GM12892 (cell line): ENCODE data around the gene HPCA.

Source experiments
- POLR2A ChIP-seq: IDR thresholded peaks from 2 replicates; pipeline ENCODE4 v1.6.1; 2011; ENCODE audit warnings: low read depth, low read length, control low read depth
- POLR2AphosphoS5 ChIP-seq: IDR thresholded peaks from 2 replicates; pipeline ENCODE4 v1.6.1; 2011; ENCODE audit warnings: low read depth, low read length, control low read depth

DNA sequence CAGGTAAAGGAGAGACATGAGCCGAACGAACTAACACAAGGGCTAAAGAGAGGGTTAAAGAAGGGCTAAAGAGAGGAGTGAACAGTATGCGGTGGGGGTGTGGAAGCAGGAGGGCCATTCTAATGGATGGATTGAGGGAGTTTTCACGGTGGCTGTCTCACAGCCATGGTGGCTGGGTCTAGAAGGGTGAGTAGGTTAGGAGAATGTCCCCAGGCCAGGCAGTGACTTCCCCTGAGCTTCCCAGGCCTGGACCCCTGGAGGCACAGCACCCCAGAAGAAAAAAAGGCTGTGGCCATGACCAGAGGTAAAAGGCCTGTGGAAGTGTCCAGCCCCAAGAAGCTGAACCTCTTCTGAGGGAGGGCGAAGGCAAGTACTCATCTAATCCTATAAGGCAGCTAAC is 19.1 kb upstream of the HPCA start:
- TF ChIP-seq POLR2A (no peak), POLR2AphosphoS5 (no peak)
